GM23248 (cell line): Measurements from ENCODE around the gene EVI5L. TPM values are rescaled to one million over a fixed set of nuclear protein-coding genes. Genes with fewer than 3 reads are reported as not detected.

ENCODE experiments used
- DNase-seq: peaks from one replicate; pipeline ENCODE4 v3.0.0-alpha.2; 2015
- H2AFZ ChIP-seq: fragments of 200-600 bp; sonication (generic); 2 replicates; pipeline ENCODE4 v1.6.1; 2016; ENCODE audit warnings: antibody characterized with exemption
- H3F3A ChIP-seq: fragments of 200-600 bp; sonication (generic); 2 replicates; pipeline ENCODE4 v1.6.1; 2016; ENCODE audit warnings: mild to moderate bottlenecking, antibody characterized with exemption, mixed run types; ENCODE audit not compliant: insufficient read depth
- H3K27ac ChIP-seq: fragments of 200-600 bp; sonication (generic); 2 replicates; pipeline ENCODE4 v1.5.1; 2016; ENCODE audit warnings: mild to moderate bottlenecking
- H3K27me3 ChIP-seq: fragments of 200-600 bp; sonication (generic); replicated peaks from 2 replicates; pipeline ENCODE4 v1.6.1; 2016; ENCODE audit warnings: mild to moderate bottlenecking; ENCODE audit not compliant: insufficient read depth
- H3K36me3 ChIP-seq: fragments of 200-600 bp; sonication (generic); 2 replicates; pipeline ENCODE4 v1.6.1; 2016; ENCODE audit warnings: low read depth, mild to moderate bottlenecking
- H3K4me1 ChIP-seq: fragments of 200-600 bp; sonication (generic); 2 replicates; pipeline ENCODE4 v1.6.1; 2016; ENCODE audit warnings: mild to moderate bottlenecking; ENCODE audit not compliant: insufficient read depth
- H3K4me2 ChIP-seq: fragments of 200-600 bp; sonication (generic); one replicate; pipeline ENCODE4 v1.6.1; 2016; ENCODE audit warnings: mild to moderate bottlenecking; ENCODE audit not compliant: unreplicated experiment
- H3K4me3 ChIP-seq: fragments of 200-600 bp; sonication (generic); 2 replicates; pipeline ENCODE4 v1.5.1; 2016; ENCODE audit warnings: mild to moderate bottlenecking
- H3K79me2 ChIP-seq: fragments of 200-600 bp; sonication (generic); 2 replicates; pipeline ENCODE4 v1.6.1; 2016; ENCODE audit warnings: mild to moderate bottlenecking; ENCODE audit not compliant: insufficient read depth
- H3K9ac ChIP-seq: fragments of 200-600 bp; sonication (generic); 2 replicates; pipeline ENCODE4 v1.6.1; 2016; ENCODE audit warnings: mild to moderate bottlenecking
- H3K9me2 ChIP-seq: fragments of 200-600 bp; sonication (generic); 2 replicates; pipeline ENCODE4 v1.6.1; 2016; ENCODE audit warnings: mixed run types, mild to moderate bottlenecking, moderate library complexity; ENCODE audit not compliant: insufficient read depth
- H3K9me3 ChIP-seq: fragments of 200-600 bp; sonication (generic); one replicate; pipeline ENCODE4 v1.6.1; 2017; ENCODE audit warnings: low read depth
- H4K20me1 ChIP-seq: fragments of 200-600 bp; sonication (generic); 2 replicates; pipeline ENCODE4 v1.6.0; 2016; ENCODE audit not compliant: insufficient read depth
- EZH2 ChIP-seq: fragments of 200-600 bp; sonication (generic); IDR thresholded peaks from 2 replicates; pipeline ENCODE4 v1.6.1; 2018; ENCODE audit warnings: antibody characterized with exemption, mild to moderate bottlenecking; ENCODE audit not compliant: insufficient read depth, poor library complexity, severe bottlenecking
- EZH2phosphoT487 ChIP-seq: fragments of 200-600 bp; sonication (generic); IDR thresholded peaks from 2 replicates; pipeline ENCODE4 v1.6.1; 2018; ENCODE audit warnings: antibody characterized with exemption, moderate library complexity, mild to moderate bottlenecking, low read depth; ENCODE audit not compliant: insufficient read depth
- WGBS, 2 experiments: methylation state at CpG; one replicate each; pipeline ENCODE4 v1.1.6; 2015 to 2017; ENCODE audit warnings: low lambda C conversion rate in 2 of 2, low coverage in 1 of 2; ENCODE audit errors: missing lambda C conversion rate in 2 of 2; 5-methylcytosine and 5-hydroxymethylcytosine counted together
- in situ Hi-C: fragments of 300-500 bp; cut with MboI; formaldehyde crosslinking; loops from 2 replicates; pipeline ENCODE4 v1.15.0; 2020
- polyA plus RNA-seq: library from polyadenylated mRNA; unstranded; fragments of >200 nt; fragmentation: Nextera tagmentation; extraction: Ambion mirVana; gene quantifications from 2 replicates; pipeline ENCODE4 v1.2.1, GENCODE V29; 2016
- total RNA-seq: library from RNA; depleted of rRNA; stranded (reverse); fragments of >200 nt; shearing (Covaris generic); gene quantifications from 2 replicates; pipeline ENCODE4 v1.2.3, GENCODE V29; 2014

The EVI5L gene
- total and polyA plus RNA-seq, 2 experiments from 2014 or later, result 6.9 to 24.3 TPM

DNA sequence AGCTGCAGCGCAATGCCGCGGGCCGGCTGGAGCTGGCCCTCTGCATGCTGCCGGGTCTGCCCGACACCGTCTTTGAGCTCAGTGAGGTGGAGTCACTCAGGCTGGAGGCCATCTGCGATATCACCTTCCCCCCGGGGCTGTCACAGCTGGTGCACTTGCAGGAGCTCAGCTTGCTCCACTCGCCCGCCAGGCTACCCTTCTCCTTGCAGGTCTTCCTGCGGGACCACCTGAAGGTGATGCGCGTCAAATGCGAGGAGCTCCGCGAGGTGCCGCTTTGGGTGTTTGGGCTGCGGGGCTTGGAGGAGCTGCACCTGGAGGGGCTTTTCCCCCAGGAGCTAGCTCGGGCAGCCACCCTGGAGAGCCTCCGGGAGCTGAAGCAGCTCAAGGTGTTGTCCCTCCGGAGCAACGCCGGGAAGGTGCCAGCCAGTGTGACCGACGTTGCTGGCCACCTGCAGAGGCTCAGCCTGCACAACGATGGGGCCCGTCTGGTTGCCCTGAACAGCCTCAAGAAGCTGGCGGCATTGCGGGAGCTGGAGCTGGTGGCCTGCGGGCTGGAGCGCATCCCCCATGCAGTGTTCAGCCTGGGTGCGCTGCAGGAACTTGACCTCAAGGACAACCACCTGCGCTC lies 69.8 kb downstream of the EVI5L start:
- no peaks in the 10 kb centered on the region for H3K9me3 ChIP-seq
- DNase-seq, result no peak
- no peaks in the 10 kb centered on the region for H3K36me3 ChIP-seq
- no peaks in the 10 kb centered on the region for H4K20me1 ChIP-seq
- H3K9ac ChIP-seq, result no peak overlapping the region
- H3K4me2 ChIP-seq, result no peak overlapping the region
- H3K4me1 ChIP-seq, result peaks cover 6% of the 10 kb centered on the region
- no peak overlapping the region for H2AFZ ChIP-seq
- in situ Hi-C loops, result no loop called here
- WGBS, 2 experiments, result 91 to 92% methylated on average over 30 to 34 of the region's 34 CpGs
- H3K27me3 ChIP-seq, result no peaks in the 10 kb centered on the region
- no peaks in the 10 kb centered on the region for H3F3A ChIP-seq
- no peak overlapping the region for H3K27ac ChIP-seq
- H3K9me2 ChIP-seq, result no peaks in the 10 kb centered on the region
- H3K4me3 ChIP-seq, result no peak overlapping the region
- no peak for TF ChIP-seq EZH2phosphoT487
- no peak for TF ChIP-seq EZH2
- peaks cover 16% of the 10 kb centered on the region for H3K79me2 ChIP-seq

DNA sequence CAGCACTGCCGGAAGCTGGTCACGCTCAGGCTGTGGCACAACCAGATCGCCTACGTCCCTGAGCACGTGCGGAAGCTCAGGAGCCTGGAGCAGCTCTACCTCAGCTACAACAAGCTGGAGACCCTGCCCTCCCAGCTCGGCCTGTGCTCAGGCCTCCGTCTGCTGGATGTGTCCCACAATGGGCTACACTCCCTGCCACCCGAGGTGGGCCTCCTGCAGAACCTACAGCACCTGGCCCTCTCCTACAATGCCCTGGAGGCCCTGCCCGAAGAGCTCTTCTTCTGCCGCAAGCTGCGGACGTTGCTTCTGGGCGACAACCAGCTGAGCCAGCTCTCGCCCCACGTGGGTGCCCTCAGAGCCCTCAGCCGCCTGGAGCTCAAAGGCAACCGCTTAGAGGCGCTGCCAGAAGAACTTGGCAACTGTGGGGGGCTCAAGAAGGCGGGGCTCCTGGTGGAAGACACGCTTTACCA lies 70.4 kb downstream of the EVI5L start:
- DNase-seq, result no peak
- 85 to 87% methylated on average over 18 to 21 of the region's 21 CpGs for WGBS, 2 experiments
- Histone ChIP-seq H3K9me3 (no peaks in the 10 kb centered on the region), H3K27ac (no peak overlapping the region), H3K9ac (no peak overlapping the region), H3K4me1 (peaks cover 10% of the 10 kb centered on the region), H3K79me2 (peaks cover 22% of the 10 kb centered on the region), H3K9me2 (no peaks in the 10 kb centered on the region), H4K20me1 (no peaks in the 10 kb centered on the region), H3K27me3 (no peaks in the 10 kb centered on the region), H3K36me3 (no peaks in the 10 kb centered on the region), H3F3A (no peaks in the 10 kb centered on the region), H3K4me3 (no peak overlapping the region), H3K4me2 (no peak overlapping the region), H2AFZ (no peak overlapping the region)
- in situ Hi-C loops, result no loop called here
- TF ChIP-seq EZH2, result no peak
- TF ChIP-seq EZH2phosphoT487, result no peak

DNA sequence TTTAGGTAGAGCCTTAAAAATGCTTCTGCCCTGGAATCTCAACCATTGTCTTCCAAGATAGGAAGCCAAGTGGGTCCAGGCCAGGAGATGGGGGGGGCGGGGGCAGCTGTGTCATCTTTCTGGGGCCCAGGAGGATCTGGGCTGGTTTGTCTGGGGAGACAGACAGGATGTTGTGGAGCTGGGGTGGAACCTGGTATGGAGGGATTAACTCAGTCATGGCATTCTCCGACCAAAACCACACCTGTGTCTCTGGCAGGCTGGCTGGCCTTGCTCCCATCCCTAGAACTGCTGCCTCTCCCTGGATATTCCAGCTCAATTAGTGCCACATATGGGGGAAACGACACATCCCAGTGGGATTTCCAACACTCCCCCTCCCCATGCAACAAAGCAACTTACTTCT lies 70.9 kb downstream of the EVI5L start:
- Histone ChIP-seq H3K9me3 (no peaks in the 10 kb centered on the region), H3K9me2 (no peaks in the 10 kb centered on the region), H3K79me2 (peaks cover 27% of the 10 kb centered on the region), H3K27me3 (no peaks in the 10 kb centered on the region), H3K36me3 (no peaks in the 10 kb centered on the region), H3K27ac (no peak overlapping the region), H4K20me1 (no peaks in the 10 kb centered on the region), H3K4me3 (no peak overlapping the region), H3F3A (no peaks in the 10 kb centered on the region), H2AFZ (no peak overlapping the region), H3K4me2 (no peak overlapping the region), H3K9ac (no peak overlapping the region), H3K4me1 (peaks cover 10% of the 10 kb centered on the region)
- DNase-seq, result no peak
- in situ Hi-C loops, result no loop called here
- no peak for TF ChIP-seq EZH2phosphoT487
- TF ChIP-seq EZH2, result no peak
- 88 to 99% methylated on average over 3 of the region's 3 CpGs for whole genome bisulfite sequencing, 2 experiments

DNA sequence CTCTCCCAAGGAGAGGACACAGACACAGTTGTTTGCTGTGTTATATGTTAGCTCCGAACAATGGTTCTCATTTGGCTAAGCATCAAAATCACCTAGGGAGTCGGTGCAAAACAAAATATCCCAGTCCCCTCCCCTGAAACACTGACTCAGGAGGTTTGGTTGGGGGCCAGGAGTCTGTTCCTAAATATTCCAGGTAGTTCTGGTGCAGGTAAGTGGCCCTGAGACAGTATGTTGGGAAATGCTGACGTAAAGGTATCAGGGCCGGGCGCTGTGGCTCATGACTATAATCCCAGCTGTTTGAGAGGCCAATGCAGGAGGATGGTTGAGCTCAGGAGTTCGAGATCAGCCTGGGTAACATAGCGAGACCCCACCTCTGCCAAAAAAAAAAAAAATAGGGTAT lies 71.3 kb downstream of the EVI5L start:
- Histone ChIP-seq H3K4me1 (peaks cover 10% of the 10 kb centered on the region), H3K27ac (no peak overlapping the region), H3K4me2 (no peak overlapping the region), H2AFZ (no peak overlapping the region), H3K9me3 (no peaks in the 10 kb centered on the region), H3K9me2 (no peaks in the 10 kb centered on the region), H3K9ac (no peak overlapping the region), H3F3A (no peaks in the 10 kb centered on the region), H3K27me3 (no peaks in the 10 kb centered on the region), H3K79me2 (peaks cover 31% of the 10 kb centered on the region), H3K4me3 (no peak overlapping the region), H3K36me3 (no peaks in the 10 kb centered on the region), H4K20me1 (no peaks in the 10 kb centered on the region)
- in situ Hi-C loops, result no loop called here
- TF ChIP-seq EZH2 (no peak), EZH2phosphoT487 (no peak)
- no peak for DNase-seq
- WGBS, 2 experiments, result 94% methylated on average over 7 of the region's 7 CpGs
